ENCODE results near the gene ATP5MC3.
"Not testable (repeated sequence)": the region's sequence is repeated elsewhere in the genome, so short reads cannot be mapped to it uniquely, and the experiment has no call there.

The ATP5MC3 gene

DNA sequence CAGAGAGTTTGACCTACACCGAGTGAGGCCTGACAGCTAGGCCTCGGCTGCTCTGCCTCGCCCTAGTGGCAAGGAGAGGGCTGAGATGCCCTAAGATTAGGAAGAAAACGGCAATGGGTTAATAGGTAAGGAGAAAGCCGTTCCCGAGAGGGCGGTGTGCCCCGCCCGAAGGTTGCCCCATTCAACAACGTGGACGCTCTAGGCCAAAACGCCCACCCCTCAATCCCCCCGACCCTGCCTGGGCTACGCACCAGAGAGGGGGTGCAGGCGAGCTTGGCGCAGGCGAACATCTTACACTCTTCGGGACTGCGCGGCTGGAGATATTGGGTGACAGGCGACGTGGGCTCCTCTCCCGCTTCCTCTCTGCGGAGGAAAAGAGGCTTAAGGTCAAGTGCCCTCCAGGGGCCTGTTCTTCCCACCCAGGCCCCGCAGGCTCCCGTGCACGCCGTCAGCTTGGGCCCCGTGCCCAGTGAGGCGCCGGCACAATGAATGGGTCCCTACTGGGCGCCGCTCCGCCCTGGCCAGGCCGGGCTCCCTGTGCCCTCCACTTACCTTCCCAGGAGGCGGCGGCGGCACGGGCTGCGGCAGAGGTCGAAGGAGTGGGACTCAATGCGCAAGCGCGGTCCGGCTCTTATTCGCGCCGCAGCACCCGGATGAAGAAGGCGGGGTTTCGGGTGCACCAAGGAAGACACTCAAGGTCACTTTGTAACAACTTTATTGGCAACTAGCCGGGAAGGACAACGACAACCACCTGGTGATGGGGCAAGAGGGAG, at the start of gene ATP5MC3:
TSS of gene ATP5MC3 (minus strand) at position 607 of the 773 bp plus-strand sequence. CDS start at position 290, 317 bp downstream.
- TF ChIP-seq, protein P1, sequence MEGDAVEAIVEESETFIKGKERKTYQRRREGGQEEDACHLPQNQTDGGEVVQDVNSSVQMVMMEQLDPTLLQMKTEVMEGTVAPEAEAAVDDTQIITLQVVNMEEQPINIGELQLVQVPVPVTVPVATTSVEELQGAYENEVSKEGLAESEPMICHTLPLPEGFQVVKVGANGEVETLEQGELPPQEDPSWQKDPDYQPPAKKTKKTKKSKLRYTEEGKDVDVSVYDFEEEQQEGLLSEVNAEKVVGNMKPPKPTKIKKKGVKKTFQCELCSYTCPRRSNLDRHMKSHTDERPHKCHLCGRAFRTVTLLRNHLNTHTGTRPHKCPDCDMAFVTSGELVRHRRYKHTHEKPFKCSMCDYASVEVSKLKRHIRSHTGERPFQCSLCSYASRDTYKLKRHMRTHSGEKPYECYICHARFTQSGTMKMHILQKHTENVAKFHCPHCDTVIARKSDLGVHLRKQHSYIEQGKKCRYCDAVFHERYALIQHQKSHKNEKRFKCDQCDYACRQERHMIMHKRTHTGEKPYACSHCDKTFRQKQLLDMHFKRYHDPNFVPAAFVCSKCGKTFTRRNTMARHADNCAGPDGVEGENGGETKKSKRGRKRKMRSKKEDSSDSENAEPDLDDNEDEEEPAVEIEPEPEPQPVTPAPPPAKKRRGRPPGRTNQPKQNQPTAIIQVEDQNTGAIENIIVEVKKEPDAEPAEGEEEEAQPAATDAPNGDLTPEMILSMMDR (IDR thresholded peaks at IDR 0.05; ENCODE audit: borderline replicate concordance, insufficient read depth, low read depth, low read length), result peak; percentile 21; the same call in 1 of the 2 replicates
- peak within 1 kb of the TSS; percentile 83 for H3K4me3 ChIP-seq (ENCODE audit: low read depth, low read length)

GRCh38 chr2:175228601-175229000, 47.1 kb upstream of the ATP5MC3 start:
- H3K4me3 ChIP-seq (ENCODE audit: low read depth, low read length), result not testable (repeated sequence)

- no peak overlapping the region for H3K4me3 ChIP-seq (ENCODE audit: low read depth, low read length)
- TF ChIP-seq, protein P1 (IDR thresholded peaks at IDR 0.05; ENCODE audit: borderline replicate concordance, insufficient read depth, low read depth, low read length), result no peak
Measured at GRCh38 chr2:175228179-175228578, 46.7 kb upstream of the ATP5MC3 start.

DNA sequence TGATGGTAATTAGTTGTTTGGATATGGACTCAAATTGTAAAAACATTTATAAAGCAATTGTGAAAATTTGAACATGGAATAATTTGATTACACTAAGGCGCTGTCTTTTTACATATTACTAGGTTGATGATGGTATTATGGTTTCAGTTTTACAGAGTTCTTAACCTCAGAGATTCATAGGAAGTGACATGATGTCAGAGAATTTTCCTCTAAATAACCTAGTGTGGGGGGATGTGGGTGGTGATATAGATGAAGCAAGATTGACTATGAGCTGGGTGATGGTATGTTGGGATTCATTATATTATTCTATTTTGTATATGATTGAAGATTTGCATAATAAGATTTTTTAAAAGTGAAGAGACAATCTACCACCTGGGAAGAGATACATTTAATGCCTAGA, 45.9 kb upstream of the ATP5MC3 start:
- no peak overlapping the region for H3K4me3 ChIP-seq (ENCODE audit: low read depth, low read length)
- TF ChIP-seq, protein P1 (IDR thresholded peaks at IDR 0.05; ENCODE audit: borderline replicate concordance, insufficient read depth, low read depth, low read length), result no peak

- TF ChIP-seq, protein P1 (IDR thresholded peaks at IDR 0.05; ENCODE audit: borderline replicate concordance, insufficient read depth, low read depth, low read length), result no peak
- no peak overlapping the region for H3K4me3 ChIP-seq (ENCODE audit: low read depth, low read length)
Measured at GRCh38 chr2:175220075-175220474, 38.6 kb upstream of the ATP5MC3 start.

DNA sequence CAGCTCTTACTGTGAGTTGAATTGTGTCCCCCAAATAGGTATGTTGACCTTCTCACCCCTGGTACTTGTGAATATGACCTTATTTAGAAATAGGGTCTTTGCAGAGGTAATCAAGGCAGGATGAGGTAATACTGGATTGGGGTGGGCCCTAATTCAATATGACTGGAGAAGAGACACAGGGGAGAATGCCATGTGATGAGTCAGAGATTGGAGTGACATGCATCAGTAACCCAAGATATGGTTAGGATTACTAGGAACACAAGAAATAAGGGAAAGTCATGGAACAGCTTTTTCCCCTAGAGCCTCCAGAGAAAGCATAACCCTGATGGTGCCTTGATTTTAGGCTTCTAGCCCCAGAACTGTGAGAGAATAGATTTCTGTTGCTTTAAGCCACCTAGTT, 37.0 kb upstream of the ATP5MC3 start:
- no peak overlapping the region for H3K4me3 ChIP-seq (ENCODE audit: low read depth, low read length)
- TF ChIP-seq, protein P1 (IDR thresholded peaks at IDR 0.05; ENCODE audit: borderline replicate concordance, insufficient read depth, low read depth, low read length), result no peak

- H3K4me3 ChIP-seq (ENCODE audit: low read depth, low read length), result no peak overlapping the region
Measured at GRCh38 chr2:175207741-175208438, 26.4 kb upstream of the ATP5MC3 start.

More at GRCh38 chr2:175207741-175208438, 26.4 kb upstream of the ATP5MC3 start:
- TF ChIP-seq, protein P1 (IDR thresholded peaks at IDR 0.05; ENCODE audit: borderline replicate concordance, insufficient read depth, low read depth, low read length), result no peak
